ENCODE results near the gene HSFX3. TPM values are rescaled to one million over a fixed set of nuclear protein-coding genes. Genes with fewer than 3 reads are reported as not detected.
"Not testable (repeated sequence)": the region's sequence is repeated elsewhere in the genome, so short reads cannot be mapped to it uniquely, and the experiment has no call there.

The HSFX3 gene
- total RNA-seq, 1 donor from 2014 or later = not detected

DNA sequence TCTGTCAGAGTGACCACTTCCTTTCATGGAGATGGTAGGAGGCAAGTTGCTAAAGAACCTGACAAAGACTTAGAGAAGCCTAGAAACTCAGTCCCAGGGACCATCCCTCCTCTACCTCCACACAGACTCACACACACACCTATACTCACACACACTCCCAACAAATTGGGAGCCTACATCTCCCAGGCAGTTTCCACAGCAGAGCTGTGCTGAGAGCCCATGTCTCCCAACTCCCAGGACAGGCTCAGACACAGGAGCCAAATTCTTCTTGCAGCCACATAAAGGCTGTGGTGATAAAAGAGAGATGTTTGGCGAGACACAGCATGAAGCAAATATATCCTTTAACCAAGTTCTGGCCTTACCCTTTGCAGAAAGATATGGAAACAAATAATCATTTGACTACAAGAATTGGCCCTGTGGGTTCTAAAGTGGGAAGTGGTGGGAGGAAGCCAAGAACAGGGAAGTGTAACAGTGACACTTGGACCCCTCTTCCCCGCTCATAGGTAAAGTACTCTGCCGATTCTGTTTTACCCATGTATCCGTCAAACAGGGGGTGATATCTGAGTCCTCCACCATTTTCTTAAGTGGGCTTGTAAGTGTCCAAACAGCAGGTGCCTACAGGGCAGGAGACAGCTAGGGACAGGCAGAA, 33.6 kb downstream of the HSFX3 start:
- DNase-seq = no peak

GRCh38 chrX:149513825-149514428, 35.8 kb downstream of the HSFX3 start:
- no peak for DNase-seq

DNA sequence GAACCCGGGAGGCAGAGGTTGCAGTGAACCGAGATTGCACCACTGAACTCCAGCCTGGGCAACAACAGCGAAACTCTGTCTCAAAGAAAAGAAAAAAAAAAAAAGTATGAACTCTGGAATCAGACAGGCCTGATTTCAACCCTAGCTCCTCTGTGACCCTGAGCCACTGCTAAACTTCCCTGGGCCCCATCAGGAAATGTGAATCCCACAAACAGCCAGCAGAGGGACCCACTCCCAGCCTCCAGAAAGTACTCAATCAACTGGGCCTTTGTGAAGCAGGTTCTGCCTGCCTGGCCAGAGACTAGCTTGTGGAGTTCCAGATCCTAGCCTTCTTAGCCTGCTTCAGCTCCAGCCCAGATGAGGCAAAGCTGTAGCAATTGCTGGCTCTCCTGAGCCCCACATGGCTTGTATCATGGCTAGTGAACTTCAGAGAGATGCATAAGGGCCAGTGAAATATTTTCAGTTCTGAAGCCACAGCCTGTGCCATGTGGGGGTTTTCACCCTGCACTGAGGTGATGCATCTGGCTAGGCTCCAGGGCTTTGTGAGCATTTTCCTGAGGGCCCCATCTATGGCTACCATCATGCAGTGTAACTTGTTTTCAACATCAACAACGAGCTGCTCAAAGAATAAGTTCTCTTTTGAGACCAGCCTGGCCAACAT, 37.4 kb downstream of the HSFX3 start:
- DNase-seq = no peak

DNA sequence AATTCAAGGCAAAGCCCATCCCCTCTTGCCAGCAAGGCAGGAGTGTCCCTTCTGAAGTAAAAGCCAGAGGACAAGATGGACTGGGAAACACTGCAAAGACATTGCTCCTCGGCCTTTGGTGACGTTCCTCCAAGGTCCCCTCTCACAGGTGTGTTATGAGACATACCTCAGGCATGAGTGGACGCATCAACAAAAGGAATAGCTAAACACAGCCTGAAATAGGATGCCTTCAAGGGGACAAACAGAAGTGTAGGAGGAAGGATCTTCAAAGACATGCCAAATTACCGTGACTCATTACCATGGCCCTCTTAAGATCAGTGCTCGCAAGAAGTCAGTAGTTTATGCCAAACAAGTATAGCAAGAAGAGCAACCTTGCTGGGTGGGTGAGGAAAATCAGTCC, 38.6 kb downstream of the HSFX3 start:
- no peak for DNase-seq

- DNase-seq = no peak
These were observed 39.3 kb downstream of the HSFX3 start for GRCh38 chrX:149510386-149510785.

- no peak for DNase-seq
These were observed 41.3 kb downstream of the HSFX3 start for GRCh38 chrX:149508467-149508866.

- no peak for DNase-seq
These were observed 43.4 kb downstream of the HSFX3 start for GRCh38 chrX:149506349-149506748.

- DNase-seq = no peak
These were observed 44.1 kb downstream of the HSFX3 start for GRCh38 chrX:149505671-149506070.

DNA sequence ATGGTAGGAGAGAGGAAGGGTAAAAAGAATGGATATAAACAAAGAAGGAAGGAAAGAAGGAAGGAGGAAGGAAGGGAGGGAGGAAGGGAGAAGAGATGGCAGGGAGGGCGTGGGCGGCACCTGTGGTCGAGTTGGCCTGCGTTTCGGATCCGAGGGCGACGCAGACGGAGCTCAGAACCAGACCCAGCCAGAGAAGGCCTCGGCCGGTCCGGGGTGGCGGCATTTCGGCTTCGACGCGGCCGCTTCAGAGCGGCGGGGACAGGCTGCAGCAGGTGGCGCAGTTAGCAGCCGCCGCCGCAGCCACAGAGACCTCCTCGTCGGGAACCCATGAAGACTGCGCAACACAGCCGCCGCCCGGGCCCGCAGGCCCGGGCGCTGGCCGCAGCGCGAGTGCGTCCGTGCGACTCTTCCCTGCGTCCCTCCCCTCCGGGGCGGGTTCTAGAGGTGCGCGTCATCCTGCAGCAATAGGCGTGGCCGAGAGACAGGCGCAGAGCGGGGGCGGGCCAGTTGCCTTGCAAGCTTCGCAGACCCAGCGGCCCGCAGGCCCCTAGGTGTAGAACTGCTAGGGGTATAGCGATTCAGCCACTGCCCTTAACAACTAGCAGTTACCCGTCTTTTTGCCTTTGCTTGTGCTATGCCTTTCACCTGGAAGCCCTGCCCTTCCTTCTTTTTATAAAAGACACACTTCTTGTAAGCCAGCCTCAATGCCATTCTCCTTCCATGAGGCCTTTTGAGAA, 44.6 kb downstream of the HSFX3 start, which contains the start of gene IDS:
TSS of gene IDS (minus strand) at position 392 of the 737 bp plus-strand sequence. CDS start at position 223, 169 bp downstream.
- peak; percentile 78 for DNase-seq

- no peak for DNase-seq
These were observed 45.4 kb downstream of the HSFX3 start for GRCh38 chrX:149504226-149504914.

GRCh38 chrX:149503446-149503845, 46.3 kb downstream of the HSFX3 start:
- not testable (repeated sequence) for DNase-seq

- not testable (repeated sequence) for DNase-seq
These were observed 46.8 kb downstream of the HSFX3 start for GRCh38 chrX:149502923-149503322.

DNA sequence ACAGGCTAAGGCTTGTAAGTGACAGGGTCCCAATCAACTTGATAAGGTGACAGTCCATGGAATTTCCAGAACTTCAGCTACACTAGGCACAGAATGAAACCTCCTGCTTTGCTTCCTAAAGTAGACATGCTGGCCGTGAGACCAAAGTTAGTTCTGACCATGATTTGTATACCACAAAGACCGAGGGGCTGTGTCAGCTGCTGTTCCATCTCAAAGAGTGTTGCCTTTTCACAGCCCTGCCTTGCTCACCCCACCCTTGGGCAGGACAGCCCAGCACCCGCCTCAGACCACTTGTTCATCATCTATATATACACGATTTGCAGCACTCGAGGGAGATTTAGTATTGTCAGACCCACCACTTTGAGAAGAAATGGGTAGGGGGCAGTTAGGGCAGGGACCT, 50.0 kb downstream of the HSFX3 start:
- DNase-seq = no peak

DNA sequence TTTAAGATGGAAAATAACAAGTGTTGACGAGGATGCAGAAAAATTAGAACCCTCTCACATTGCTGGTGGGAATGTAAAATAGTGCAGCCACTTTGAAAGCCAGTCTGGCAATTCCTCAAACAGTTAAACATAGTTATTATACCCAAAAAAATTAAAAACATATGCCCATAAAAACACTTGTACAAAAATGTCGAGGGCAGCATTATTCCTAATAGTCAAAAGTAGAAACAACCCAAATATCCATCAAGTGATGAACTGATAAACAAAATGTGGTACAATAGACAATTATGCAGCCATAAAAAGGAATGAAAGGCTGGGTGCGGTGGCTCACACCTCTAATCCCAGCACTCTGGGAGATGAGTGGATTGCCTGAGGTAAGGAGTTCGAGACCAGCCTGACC, 51.0 kb downstream of the HSFX3 start:
- DNase-seq = no peak

Other genes with a start within 250 kb of the HSFX3 start
- gene IDS, start 44.6 kb downstream of the HSFX3 start, total RNA-seq = 121 TPM
- gene EOLA1, start 8.9 kb downstream of the HSFX3 start, total RNA-seq = 16.1 TPM
- not detected for gene MAGEA9B, start 37.5 kb upstream of the HSFX3 start, total RNA-seq
- 2.0 TPM for gene HSFX2, start 45.4 kb upstream of the HSFX3 start, total RNA-seq
- 51.6 TPM for gene TMEM185A, start 81.9 kb upstream of the HSFX3 start, total RNA-seq
- gene MAGEA11, start 162.1 kb upstream of the HSFX3 start, total RNA-seq = not detected
- gene HSFX1, start 224.1 kb upstream of the HSFX3 start, total RNA-seq = 1.7 TPM
- not detected for gene MAGEA9, start 232.0 kb upstream of the HSFX3 start, total RNA-seq